Astrocyte of the spinal cord (primary cell): ENCODE results near the gene HOXA6.

ENCODE experiments used
- DNase-seq: peaks from one replicate; pipeline ENCODE4 v3.0.0; 2011; ENCODE audit warnings: low read depth, low spot score
- H3K4me3 ChIP-seq: 2 replicates; pipeline ENCODE4 v1.5.1; 2011; ENCODE audit warnings: low read depth, mild to moderate bottlenecking, low read length, moderate library complexity
- in situ Hi-C: cut with HindIII; loops from 2 replicates; pipeline ENCODE4 v1.10.0; 2017; ENCODE audit warnings: low sequenced_read_pairs
- TF ChIP-seq, protein P1 (sequence below): IDR thresholded peaks from 2 replicates; pipeline ENCODE4 v1.5.1; 2012; ENCODE audit warnings: low read depth, mild to moderate bottlenecking, low read length, inconsistent platforms

Gene HOXA6

DNA sequence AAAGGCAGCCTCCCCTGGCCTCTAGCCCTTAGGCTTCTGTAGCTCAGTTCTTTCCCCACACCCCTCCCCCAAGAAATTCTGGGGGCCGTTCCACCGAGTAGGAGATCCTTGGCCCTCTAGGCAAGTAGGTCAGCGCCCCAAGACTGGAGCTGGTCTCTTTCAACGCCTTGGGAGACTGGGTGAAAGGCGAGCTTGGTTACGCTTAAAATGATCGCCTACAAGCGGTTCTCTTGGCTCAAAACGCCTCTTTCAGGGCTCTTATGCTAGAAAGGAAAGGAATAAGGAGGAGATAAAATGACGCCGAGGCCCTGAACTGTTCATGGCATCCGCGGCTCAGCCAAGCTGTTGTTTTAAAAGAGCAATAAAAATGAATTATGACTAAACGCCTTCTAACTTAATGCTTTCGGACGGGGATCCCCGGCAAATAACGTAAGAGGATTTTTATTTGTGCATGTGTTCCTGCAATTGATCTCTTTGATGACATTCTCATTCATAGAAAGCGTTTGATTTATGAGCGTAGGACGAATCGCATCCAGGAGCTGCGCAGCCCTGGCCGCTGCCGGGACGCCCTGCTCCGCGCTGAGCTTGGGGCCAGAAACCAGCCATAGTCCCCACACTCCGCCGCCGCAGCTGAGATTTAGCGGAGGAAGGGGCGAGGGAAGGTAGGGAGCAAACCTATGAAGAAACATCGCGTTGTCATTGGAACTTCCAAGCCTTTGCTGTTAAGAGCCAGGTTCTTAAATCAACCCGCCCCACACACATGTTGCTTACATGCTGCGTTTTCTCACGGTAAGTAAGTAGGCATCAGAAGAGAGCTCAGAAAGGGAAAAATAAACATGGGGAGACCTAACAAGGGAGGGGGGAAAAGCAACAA lies 48.8 kb downstream of the HOXA6 start:
- in situ Hi-C loops, result no loop called here
- DNase-seq, result peak; percentile 87
- TF ChIP-seq, protein P1, sequence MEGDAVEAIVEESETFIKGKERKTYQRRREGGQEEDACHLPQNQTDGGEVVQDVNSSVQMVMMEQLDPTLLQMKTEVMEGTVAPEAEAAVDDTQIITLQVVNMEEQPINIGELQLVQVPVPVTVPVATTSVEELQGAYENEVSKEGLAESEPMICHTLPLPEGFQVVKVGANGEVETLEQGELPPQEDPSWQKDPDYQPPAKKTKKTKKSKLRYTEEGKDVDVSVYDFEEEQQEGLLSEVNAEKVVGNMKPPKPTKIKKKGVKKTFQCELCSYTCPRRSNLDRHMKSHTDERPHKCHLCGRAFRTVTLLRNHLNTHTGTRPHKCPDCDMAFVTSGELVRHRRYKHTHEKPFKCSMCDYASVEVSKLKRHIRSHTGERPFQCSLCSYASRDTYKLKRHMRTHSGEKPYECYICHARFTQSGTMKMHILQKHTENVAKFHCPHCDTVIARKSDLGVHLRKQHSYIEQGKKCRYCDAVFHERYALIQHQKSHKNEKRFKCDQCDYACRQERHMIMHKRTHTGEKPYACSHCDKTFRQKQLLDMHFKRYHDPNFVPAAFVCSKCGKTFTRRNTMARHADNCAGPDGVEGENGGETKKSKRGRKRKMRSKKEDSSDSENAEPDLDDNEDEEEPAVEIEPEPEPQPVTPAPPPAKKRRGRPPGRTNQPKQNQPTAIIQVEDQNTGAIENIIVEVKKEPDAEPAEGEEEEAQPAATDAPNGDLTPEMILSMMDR, result no peak
- peak overlapping the region; percentile 93 for H3K4me3 ChIP-seq

DNA sequence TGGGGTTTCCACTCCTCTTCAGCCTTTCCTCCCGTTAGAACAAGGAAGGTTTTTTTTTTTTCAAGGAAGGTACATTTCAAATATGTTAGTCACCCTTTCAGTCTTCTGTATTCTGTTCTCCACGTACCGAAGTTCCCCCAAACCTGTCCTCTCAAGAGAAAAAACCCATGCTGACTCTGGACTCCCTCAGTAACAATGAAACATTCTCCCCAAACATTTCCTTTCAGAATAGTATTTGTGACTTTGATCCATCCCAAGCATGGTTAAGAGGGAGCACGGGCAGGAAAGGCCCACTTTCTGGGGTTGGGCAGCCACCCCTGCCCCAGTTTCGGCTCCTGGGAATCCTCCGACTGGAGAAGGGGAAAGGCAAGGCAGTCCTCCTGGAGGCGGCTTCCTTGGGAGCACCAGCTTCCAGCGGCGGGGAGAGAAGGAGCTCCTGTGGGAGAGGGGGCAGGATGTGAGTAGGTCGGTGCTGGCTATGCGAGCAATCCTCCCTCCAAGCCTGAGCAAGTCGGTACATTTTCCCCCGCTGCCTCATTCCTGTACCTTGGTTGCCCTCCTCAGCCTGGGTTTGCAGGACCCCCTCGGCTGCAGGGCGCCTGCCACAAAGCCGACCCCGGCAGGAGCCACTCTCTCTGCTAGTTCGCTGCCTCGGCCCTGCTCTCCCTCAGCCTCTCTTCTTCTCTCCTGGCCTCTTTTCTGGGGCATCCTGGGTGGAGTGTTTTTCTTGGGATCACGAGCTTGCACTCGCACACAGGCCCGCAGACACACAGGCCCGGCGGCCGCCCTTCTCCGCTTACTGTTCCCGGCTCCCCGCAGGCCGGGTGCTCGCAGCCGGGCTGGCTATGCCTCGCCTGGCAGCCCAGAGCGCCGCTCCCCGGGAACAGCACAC lies 49.6 kb downstream of the HOXA6 start:
- DNase-seq, result peak; percentile 29
- in situ Hi-C loops, result no loop called here
- TF ChIP-seq, protein P1, result no peak
- H3K4me3 ChIP-seq, result peak overlapping the region; percentile 93

DNA sequence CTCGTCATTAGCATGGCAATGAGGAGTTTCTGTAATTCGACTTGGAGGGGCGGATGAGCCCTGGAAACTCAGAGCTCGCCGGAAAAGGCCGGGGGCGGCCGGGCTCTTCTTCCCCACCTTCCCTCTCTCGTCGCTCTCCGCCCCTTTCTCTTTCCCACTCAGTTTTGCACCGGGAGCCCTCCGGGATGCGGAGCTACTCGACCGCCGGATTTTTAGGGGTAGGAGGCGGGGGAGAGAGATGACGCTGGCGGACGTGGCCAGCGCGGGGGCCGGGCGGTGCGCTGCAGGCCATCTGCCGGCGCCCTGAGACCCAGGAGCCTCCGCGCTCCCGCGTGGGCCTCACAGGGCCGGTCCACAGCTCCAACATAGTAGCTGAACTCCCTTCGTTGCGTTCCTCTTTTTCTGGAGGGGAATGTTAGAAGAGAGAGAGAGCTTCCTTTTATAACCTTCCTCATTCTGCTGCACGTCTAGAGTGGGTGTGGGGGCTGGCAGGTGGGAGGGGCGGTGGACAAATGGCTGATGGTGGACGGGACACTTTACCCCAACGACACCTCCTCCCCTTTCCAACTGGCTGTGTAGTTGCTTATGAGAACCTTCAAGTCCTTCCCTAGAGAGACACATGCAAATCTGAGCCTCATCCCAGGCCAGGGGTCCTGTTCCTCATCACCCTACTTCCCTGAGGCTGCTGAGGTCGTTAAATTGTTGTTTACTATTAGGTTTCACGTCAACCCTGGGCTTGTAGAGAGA lies 50.6 kb downstream of the HOXA6 start:
- DNase-seq, result peak; percentile 59
- peak overlapping the region; percentile 93 for H3K4me3 ChIP-seq
- in situ Hi-C loops, result no loop called here
- TF ChIP-seq, protein P1, result no peak

DNA sequence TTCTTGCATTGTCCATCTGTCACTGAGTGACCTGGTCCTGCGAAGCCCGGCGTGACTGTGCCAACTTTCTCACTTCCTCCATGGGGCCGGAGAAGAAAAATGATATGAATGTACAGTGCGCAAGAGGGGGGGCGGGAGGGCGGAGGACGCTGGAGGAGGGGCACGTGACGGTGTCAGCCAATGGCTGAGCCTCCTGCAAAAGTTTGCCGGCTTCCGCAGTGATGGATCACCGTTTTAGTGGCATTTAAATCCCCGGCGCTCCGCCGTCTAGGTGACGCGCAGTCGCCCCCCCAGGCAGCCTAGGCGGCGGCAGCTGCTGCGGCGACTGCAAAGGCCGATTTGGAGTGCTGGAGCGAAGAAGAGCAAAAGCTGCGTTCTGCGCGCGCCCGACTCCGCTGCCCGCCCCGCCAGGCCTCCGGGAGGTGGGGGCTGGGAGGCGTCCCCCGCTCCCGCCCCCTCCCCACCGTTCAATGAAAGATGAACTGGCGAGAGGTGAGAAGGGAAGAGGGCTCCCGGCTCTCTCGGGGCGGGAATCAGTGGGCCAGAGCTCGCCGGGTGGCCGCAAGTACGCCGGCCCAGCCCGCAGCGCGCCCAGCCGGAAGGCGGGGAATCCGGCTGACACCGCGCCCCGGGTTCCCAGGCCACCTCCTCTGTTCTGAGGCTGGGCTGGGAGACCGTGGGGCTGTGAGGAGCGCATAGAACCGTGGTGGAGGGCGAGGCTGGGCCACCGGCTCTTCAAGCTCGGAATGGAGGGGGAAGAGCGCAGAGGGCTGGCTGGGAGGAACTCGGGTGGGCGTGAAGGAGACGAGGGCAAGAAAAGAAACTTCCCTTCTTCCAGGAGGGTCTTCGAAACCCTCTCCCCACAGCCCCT lies 51.4 kb downstream of the HOXA6 start, which contains the start of gene HOXA1:
Gene HOXA1, minus strand, starts transcription at position 104 of the 871 bp plus-strand sequence. Its CDS starts 88 bp downstream, at position 16.
- TF ChIP-seq, protein P1, result no peak
- DNase-seq, result peak; percentile 96
- H3K4me3 ChIP-seq, result peak within 1 kb of the TSS; percentile 93
- in situ Hi-C loops, result no loop called here
